ENCODE results near the gene BICC1.

Gene BICC1

GRCh38 chr10:58535311-58535710 lies 22.6 kb downstream of the BICC1 start:
- TF ChIP-seq CTCF (IDR thresholded peaks at IDR 0.05; ENCODE audit: low read depth, low read length): no peak
- no peak for DNase-seq (ENCODE audit: extremely low read depth, low read depth)

- TF ChIP-seq CTCF (IDR thresholded peaks at IDR 0.05; ENCODE audit: low read depth, low read length): no peak
Observed at GRCh38 chr10:58543141-58543540, 30.5 kb downstream of the BICC1 start.

GRCh38 chr10:58544135-58544534 lies 31.5 kb downstream of the BICC1 start:
- no peak for DNase-seq (ENCODE audit: extremely low read depth, low read depth)
- no peak for TF ChIP-seq CTCF (IDR thresholded peaks at IDR 0.05; ENCODE audit: low read depth, low read length)

More at GRCh38 chr10:58543141-58543540, 30.5 kb downstream of the BICC1 start:
- DNase-seq (ENCODE audit: extremely low read depth, low read depth): no peak

- no peak for TF ChIP-seq CTCF (IDR thresholded peaks at IDR 0.05; ENCODE audit: low read depth, low read length)
- no peak for DNase-seq (ENCODE audit: extremely low read depth, low read depth)
Observed at GRCh38 chr10:58545427-58545826, 32.8 kb downstream of the BICC1 start.

GRCh38 chr10:58546137-58546536 lies 33.5 kb downstream of the BICC1 start:
- no peak for TF ChIP-seq CTCF (IDR thresholded peaks at IDR 0.05; ENCODE audit: low read depth, low read length)
- no peak for DNase-seq (ENCODE audit: extremely low read depth, low read depth)

- DNase-seq (ENCODE audit: extremely low read depth, low read depth): no peak
- no peak for TF ChIP-seq CTCF (IDR thresholded peaks at IDR 0.05; ENCODE audit: low read depth, low read length)
Observed at GRCh38 chr10:58546722-58547445, 34.2 kb downstream of the BICC1 start.

- no peak for DNase-seq (ENCODE audit: extremely low read depth, low read depth)
- no peak for TF ChIP-seq CTCF (IDR thresholded peaks at IDR 0.05; ENCODE audit: low read depth, low read length)
Observed at GRCh38 chr10:58547963-58548362, 35.3 kb downstream of the BICC1 start.
